Neural cell (in vitro differentiated cells): ENCODE results near the gene DEFB110.

Experiments used
- EP300 ChIP-seq: fragments of 450-650 bp; conservative IDR thresholded peaks from 2 replicates; pipeline ENCODE4 v1.6.1; 2014; ENCODE audit warnings: antibody characterized with exemption, mild to moderate bottlenecking, moderate library complexity; ENCODE audit not compliant: poor library complexity, severe bottlenecking
- EZH2 ChIP-seq: fragments of 200-600, 300-800 bp; shearing (Covaris generic), sonication (generic); IDR thresholded peaks from 2 replicates; pipeline ENCODE4 v1.6.1; 2014; ENCODE audit warnings: antibody characterized with exemption, low read length, borderline replicate concordance, mild to moderate bottlenecking; ENCODE audit not compliant: insufficient read depth, poor library complexity, severe bottlenecking
- MXI1 ChIP-seq: fragments of 450-650 bp; conservative IDR thresholded peaks from 2 replicates; pipeline ENCODE4 v1.6.1; 2014; ENCODE audit warnings: antibody characterized with exemption, mild to moderate bottlenecking; ENCODE audit not compliant: poor library complexity, severe bottlenecking
- POLR2AphosphoS5 ChIP-seq: IDR thresholded peaks from 2 replicates; pipeline ENCODE4 v1.6.1; 2012
- RAD21 ChIP-seq: fragments of 450-650 bp; conservative IDR thresholded peaks from 2 replicates; pipeline ENCODE4 v1.6.1; 2014; ENCODE audit warnings: antibody characterized with exemption, mild to moderate bottlenecking, moderate library complexity
- SMC3 ChIP-seq: fragments of 450-650 bp; conservative IDR thresholded peaks from 2 replicates; pipeline ENCODE4 v1.6.1; 2014; ENCODE audit warnings: antibody characterized with exemption, mild to moderate bottlenecking, moderate library complexity; ENCODE audit not compliant: poor library complexity
- TF ChIP-seq, protein P1 (sequence below): fragments of 450-650 bp; IDR thresholded peaks from 2 replicates; pipeline ENCODE4 v1.5.1; 2014; ENCODE audit warnings: antibody characterized with exemption, mild to moderate bottlenecking, moderate library complexity; ENCODE audit not compliant: poor library complexity, severe bottlenecking
- TF ChIP-seq, protein P2 (sequence below): IDR thresholded peaks from 2 replicates; pipeline ENCODE4 v1.6.1; 2012; ENCODE audit warnings: borderline replicate concordance

- TF ChIP-seq, protein P1, sequence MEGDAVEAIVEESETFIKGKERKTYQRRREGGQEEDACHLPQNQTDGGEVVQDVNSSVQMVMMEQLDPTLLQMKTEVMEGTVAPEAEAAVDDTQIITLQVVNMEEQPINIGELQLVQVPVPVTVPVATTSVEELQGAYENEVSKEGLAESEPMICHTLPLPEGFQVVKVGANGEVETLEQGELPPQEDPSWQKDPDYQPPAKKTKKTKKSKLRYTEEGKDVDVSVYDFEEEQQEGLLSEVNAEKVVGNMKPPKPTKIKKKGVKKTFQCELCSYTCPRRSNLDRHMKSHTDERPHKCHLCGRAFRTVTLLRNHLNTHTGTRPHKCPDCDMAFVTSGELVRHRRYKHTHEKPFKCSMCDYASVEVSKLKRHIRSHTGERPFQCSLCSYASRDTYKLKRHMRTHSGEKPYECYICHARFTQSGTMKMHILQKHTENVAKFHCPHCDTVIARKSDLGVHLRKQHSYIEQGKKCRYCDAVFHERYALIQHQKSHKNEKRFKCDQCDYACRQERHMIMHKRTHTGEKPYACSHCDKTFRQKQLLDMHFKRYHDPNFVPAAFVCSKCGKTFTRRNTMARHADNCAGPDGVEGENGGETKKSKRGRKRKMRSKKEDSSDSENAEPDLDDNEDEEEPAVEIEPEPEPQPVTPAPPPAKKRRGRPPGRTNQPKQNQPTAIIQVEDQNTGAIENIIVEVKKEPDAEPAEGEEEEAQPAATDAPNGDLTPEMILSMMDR: no peak
- TF ChIP-seq RAD21 (no peak), POLR2AphosphoS5 (no peak), SMC3 (no peak), EZH2 (no peak), MXI1 (no peak), EP300 (no peak)
- TF ChIP-seq, protein P2, sequence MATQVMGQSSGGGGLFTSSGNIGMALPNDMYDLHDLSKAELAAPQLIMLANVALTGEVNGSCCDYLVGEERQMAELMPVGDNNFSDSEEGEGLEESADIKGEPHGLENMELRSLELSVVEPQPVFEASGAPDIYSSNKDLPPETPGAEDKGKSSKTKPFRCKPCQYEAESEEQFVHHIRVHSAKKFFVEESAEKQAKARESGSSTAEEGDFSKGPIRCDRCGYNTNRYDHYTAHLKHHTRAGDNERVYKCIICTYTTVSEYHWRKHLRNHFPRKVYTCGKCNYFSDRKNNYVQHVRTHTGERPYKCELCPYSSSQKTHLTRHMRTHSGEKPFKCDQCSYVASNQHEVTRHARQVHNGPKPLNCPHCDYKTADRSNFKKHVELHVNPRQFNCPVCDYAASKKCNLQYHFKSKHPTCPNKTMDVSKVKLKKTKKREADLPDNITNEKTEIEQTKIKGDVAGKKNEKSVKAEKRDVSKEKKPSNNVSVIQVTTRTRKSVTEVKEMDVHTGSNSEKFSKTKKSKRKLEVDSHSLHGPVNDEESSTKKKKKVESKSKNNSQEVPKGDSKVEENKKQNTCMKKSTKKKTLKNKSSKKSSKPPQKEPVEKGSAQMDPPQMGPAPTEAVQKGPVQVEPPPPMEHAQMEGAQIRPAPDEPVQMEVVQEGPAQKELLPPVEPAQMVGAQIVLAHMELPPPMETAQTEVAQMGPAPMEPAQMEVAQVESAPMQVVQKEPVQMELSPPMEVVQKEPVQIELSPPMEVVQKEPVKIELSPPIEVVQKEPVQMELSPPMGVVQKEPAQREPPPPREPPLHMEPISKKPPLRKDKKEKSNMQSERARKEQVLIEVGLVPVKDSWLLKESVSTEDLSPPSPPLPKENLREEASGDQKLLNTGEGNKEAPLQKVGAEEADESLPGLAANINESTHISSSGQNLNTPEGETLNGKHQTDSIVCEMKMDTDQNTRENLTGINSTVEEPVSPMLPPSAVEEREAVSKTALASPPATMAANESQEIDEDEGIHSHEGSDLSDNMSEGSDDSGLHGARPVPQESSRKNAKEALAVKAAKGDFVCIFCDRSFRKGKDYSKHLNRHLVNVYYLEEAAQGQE: no peak
Measured at GRCh38 chr6:50062051-50062450, 40.3 kb upstream of the DEFB110 start.
